Activated CD8-positive, alpha-beta memory T cell treated with anti-CD3 and anti-CD28 coated beads, Interleukin-2, amount 50 U/mL, for 1 hour (primary cell): ENCODE results near the gene HAUS7.

Source experiments
- DNase-seq: peaks from one replicate; pipeline ENCODE4 v3.0.0-alpha.2; 2020; ENCODE audit errors: extremely low read depth

HAUS7 gene

DNA sequence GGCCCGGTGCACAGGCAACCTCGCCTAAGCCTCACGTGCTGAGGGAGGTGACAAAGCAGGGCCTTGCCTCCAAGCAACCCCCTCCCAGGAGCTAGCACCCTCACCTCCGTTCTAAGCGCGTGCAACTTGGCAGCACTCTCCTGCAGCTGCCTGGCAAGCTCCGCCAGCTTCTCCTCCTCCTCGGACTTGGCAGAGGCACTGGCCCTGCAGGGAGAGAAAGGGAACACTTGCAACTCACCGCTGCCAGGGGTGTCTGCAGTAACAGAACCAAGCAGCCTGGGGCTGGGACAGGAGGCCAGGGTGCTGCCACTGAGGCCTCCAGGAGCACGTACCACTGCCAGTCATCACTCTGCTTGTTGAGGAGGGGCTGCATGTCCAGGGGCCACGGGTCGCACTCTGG, 14.2 kb downstream of the HAUS7 start:
- no peak for DNase-seq

DNA sequence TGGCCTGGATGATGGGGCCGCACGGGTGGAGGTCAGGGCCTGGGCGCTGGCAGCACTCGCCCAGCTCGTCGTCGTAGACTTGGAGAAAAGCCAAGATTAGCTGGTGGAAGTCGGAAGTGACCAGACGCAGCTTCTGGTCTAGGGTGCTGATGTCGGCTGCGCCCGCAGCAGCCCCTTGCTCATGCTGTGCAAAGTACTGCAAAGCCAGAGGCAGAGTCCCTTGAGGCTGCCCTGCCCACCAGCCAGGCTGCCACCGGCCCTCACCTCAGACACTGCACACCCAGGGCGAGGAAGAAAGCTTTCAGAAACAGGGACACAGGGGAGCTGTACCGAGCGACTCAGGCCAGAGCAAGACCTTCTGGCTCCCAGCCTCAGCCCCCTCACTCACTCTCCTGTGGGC, 14.8 kb downstream of the HAUS7 start:
- no peak for DNase-seq

DNA sequence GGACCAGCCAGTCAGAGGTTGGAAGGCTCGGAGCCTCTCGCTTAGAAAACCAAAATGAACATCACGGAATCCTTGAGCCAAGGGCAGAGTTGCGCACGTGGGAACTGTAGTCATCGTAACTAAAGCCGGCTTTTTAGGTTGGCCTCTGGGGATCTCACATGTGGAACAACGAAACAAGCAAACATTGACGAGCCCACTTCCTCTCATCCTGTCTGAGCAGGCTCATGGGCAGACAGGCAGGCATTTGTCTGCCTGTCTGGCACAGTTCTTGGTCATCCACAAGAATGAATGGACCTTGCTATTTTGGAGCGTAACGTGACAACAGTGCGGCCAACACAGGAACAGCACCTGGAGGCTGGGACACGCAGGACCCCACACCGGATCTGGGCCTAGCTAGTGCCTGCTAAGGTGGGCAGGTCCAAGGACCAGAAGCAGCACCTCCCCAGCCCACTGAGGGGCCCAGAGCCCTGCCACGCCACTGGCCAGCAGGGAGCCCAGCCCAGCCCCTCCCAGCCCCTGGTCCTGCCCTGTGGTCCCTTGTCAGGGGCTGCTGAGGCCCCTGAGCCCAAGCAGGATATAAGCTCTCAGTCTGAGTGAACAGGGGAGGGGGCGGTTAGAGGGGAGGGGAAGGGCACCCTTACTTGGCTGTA, 15.3 kb downstream of the HAUS7 start:
- DNase-seq = no peak

DNA sequence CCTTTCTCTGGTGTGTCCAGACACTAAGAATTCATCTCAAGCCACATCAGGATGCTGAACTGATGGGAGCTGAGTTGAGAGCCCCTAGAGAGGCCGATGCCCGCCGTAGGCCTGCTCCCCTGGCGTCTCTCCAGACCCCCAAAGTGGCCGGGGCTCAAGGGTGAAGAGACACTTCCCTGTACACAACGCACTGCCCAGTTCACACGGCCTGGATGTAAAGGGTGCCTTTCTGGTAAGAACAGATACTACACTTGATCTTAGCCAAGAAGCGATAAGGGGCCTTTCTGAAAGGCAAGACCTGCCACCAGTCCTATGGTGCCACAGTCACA, 19.5 kb downstream of the HAUS7 start:
- no peak for DNase-seq

DNA sequence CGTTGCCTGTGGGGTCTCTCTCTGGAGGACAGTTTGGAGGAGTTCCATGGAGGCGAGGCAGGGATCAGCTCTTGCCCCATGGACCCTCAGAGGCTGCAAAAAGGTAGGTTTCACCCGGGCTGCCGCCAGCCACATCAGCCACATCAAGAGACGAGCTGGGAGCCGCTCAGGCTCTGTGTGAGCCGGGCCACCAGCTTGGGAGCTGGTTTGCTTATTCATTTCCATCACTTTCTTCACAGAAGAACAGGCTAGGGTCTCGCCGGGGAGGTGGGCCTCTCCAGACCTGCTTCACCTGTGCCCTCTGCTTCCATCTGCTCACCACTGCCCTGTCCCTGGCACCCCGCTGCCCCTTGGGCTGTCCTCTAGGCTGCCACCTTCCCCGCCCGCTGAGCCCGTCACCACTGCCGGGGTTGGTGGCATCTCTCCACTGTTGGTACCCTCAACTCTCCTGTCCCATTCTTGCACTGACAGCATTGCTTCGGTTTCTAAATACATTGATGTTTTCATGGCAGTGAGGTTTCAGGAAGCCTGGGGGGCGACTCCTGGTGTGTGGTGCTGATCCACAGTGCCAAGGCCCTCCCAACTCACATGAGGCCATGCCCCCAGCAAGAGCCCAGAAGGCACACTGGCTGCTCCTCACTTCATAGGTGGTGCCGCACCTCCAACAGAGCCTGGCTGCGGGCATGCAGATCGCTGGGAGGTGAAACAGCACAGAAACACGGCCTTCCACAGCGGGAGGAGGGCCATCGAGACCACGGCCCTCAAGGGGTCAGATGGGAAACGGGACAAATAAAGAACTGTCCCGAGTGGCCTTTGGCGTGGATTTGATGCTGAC, 20.0 kb downstream of the HAUS7 start:
- no peak for DNase-seq

DNA sequence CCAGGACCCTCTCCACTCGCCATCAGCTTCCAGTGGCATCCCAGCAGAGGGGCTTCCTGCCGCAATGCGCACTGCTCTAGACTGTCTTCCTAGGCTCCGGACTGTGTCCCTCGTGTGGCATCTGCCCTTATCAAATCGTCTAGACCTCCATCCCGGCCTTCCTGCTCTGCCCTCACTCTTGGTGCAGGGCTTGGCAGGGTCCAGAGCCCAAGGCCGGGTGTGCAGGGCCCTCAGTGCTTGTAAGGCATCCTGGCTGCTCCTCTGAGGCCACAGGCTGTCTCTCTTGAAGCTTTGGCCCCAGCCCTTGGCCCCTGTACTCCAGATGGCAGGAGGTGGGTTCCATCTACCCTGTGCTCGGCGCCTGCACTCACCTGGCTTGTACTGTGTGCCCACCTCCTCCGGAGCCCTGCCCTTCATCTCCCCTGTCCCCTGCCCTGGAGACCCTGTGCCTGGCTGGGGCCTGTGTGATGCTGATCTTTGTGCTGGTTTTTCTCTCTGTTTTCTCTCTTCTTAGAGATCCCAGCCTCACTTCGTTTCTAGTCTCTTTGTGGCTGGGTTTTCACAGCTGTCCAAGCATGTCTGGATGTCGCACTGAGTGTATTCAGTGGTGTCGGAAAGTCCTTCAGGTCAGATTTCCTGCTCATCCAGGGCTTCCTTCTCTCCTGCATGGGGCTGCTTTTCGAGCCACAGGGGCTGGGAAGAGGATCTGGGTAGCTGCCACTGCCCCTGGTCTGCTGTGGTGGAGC, 20.8 kb downstream of the HAUS7 start:
- no peak for DNase-seq

DNA sequence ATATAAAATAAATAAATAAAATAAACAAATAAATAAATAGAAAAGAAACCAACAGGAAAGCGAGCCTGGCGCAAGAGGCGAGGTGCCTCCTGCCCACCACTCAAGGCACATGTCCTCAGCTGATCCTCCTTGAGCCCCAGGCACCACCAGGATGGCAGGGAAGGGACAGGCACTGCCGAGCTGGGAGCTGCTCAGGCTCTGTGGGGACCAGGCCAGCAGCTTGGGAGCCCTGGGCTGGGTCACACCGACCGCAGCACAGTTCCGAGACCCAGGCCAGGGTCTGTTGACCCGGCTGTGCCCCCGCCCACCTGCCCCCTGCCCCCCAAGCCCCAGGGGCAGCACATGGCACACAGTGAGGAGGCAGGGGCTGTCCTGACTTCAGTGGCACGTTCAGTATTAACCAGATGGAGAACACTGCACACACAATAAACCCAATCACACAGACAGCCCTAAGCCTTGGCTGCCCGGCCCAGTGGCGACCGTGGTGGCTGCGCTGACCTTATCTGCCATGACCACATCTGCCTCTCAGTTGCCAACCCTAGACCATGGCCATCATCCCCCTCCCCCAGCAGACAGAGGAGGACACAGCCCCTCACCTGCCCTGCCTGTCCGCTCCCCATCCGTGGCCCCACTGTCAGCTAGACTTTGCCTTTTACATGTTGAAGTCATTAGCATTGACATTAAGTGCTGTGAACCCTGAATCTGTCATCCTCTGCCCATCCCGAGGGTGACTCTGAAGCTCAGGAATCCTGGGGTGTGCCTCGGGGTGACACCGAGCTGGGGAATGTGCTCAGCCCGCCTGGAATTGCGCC, 21.6 kb downstream of the HAUS7 start:
- no peak for DNase-seq

DNA sequence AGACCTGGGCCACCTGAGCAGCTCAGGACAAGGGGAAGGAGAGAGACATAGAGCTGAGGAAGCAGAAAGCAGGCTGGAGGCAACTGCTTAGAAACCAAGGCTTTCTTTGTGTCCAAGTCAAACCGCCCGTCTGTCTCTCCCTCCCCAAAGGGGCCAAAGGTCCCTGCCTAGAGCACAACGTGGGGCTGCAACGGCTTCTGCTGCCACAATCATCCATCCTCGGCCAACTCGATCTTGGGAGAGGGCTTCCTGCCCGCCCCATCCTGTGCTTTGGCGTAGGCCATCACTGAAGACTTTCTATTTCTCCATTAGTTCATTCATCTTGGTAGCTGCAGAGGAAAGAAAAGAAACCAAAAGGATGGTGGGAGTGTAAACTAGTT, 22.8 kb downstream of the HAUS7 start:
- no peak for DNase-seq

DNA sequence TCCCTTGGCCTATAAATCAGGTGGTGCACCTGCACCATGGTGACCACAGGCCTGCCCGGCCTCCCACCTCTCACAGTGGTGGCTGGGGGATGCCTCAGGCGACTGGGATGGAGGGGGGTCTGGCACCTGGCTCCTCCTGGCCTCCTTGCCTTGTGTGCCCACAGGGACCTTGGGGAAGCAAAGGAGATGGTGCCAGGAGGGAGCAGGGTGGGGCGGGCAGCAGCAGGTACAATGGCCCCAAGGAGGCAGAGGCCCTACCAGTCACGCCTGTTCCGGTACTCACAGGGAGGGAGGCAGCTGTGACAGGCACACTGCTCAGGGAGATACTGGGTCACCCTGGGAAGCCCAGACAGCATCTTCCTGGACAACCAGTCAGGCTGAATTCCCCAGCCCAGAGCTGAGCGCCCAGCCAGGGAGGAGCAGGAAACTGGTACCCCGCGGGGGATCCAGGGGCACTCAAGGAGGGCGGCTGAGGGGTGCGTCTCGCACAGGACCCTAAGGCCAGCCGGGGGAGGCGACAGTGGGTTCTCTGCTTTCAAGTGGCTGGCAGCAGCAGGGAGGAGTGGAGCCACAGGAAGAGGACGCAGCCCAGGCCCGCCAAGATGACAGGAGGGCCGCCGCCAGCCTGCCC, 23.3 kb downstream of the HAUS7 start:
- no peak for DNase-seq

DNA sequence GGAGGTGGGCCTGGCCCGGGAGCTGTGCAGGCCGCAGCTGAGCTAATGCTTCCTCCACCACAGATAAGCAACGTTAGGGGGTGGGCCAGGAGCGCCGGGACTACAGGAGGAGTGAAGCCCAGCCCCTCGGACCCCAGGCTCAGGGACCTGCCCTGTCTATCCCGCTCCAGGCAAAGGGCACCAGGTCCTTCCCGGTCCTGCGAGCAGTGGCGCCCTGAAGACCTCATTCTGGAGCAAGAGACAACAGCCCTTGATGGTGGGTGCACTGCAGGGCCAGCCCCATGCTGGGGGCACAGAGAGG, 23.8 kb downstream of the HAUS7 start:
- DNase-seq = no peak

DNA sequence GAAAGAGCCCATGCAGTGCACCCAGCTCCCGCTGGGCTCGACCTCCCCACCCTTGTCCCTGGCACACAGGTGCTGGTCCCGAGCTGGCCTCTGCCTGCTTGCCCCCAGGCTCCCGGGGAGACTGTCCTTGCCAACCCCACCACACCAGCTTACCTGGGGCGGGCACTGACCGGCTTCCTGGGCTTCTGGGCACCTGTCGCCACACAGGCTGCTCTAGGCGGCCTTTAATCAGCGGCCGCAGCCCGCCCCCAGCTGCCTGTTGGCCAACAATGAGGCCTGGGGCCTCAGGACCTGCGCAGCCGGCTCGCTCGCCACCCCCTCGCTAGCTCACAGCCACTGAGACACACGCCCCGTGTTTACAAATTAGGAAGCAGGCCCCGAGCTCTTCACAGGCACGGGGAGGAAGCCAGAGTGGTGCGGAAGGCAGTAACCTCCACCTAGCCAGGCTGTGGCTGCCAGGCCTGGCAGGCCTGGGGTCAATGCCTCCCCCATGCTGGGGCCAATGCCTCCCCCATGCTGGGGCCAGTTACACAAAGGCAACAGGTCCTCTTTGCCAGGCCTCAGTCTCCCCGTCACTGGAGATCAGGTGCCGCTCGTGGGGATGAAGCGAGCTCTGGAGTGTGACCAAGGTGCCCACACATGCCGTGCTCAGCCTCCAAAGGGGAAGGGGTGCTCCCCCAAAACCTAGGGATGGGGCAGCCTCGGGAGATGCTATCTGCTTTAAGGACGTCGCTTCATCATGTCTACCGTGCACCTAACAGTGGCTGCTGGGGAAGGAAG, 24.3 kb downstream of the HAUS7 start, which contains the start of gene TREX2:
Gene TREX2 (minus strand): TSS at position 201 of the 780 bp plus-strand sequence. CDS start 626 bp downstream, outside the sequence.
- no peak for DNase-seq

DNA sequence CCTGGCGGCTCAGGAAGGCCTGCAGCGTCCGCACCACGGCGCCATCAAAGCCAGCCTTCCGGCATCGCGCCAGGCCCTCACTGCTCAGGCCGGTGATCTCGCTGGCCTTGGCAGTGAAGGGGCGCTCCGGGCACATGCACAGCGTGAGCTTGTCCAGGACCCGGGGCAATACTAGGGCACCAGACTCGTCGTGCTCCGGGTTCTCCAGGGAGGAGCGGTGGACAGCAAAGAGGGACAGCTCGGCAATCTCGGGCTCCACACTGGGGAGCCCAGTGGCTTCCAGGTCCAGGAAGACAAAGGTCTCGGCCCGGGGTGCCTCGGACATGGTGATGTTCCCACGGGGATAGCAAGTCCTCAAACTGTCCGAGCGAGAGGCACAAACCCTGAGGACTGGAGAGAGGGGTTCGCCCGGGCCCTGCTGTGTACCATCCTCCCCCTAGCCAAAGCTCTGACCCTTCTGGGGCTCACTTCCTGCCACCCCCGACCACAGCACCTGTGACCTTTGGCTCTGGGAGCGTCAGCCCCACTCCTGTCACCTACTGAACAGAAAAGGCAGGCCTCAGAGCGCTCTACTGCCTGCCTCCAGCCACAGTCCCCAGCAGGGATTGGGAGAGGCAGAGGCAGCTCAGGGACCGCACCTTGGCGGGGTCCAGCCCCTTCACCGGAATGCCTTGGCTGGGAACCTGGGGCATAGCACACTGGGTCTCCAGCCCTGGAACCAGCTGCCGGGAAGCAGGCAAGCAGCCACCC, 25.1 kb downstream of the HAUS7 start:
- DNase-seq = no peak

DNA sequence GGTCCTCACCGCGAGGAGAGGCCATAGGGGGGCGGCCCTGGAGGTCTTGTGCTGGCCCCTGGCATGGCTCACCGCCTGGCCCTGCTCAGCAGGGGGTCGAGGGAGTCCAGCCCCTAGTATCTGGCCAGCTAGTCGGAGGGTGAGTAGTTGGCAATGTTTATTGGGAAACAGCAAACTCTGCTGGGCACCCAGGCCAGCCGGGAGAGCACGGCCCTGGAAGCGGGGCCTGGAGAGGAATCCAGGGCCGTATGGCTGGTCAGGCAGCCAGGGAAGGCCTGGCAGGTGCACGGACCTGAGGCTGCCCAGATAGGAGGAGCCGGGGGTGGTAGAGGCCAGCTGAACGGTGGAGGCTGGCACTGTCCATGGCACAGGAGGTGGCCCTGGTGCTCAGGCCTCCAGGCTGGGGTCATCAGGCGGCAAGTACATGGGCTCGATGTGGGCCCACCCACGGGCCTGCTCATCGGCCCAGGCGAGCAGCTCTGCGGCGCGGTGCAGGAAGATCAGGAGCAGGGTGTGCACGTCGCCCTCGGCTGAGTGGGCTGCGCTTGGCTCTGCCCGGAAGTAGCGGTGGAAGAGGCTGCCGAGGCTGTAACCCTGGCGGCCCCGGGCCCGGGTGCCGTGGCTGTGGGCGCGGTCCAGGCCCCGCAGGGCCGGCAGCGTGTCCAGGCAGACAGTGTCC, 25.9 kb downstream of the HAUS7 start:
- no peak for DNase-seq

DNA sequence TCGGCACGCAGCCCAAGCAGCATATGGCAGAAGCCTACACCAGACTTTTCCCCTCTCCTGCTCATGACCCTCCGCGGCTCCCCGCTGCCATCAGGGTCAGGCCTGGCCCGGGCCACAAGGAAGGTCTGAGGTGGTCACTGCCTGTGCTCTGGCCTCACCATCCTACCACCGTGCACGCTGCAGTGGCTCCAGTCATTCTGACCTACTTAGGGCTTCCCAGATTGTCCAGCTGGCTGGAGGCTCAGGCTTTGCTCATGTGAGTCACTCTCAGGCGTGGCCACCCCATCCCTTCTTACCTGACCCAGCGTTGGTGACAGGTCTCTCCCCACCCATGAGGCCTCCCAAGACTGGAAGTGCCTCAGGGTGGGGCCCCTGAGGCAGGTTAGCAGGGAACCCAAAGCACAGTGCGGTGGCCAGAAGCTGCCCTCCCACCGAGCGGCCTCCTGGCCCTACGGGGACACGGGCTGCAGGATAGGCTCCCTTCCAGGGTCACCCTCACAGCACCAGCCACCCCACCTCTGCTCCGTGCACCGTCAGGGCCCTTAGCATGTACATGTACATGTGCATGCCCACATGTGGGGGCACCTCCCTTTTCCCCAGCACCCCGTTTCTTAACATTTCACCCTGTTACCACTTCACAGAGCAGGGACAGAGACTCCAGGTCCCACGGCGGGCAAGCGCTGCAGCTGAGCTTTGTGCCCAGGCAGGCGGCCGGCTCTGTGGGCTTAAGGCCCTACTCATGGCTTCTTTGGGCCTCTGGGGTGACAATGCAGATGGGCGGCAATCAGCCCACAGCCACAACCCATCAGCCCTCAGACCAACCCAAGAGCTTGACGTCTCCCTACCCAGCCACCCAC, 26.7 kb downstream of the HAUS7 start:
- DNase-seq = no peak

DNA sequence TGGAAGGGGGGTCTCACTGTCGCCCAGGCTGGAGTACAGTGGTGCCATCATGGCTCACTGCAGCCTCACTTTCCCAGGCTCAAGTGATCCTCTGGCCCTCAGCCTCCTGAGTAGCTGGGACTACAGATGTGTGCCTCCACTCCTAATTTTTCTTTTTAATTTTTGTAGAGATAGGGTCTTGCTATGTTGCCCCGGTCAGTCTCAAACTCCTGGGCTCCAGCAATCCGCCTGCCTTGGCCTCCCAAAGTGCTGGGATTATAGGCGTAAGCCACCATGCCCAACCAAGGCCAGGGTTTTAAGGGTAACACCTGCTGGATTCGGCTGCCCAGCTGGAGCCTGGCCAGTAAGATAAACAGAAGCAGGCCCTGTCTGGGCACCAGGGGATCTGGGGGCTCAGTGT, 27.9 kb downstream of the HAUS7 start:
- DNase-seq = no peak

DNA sequence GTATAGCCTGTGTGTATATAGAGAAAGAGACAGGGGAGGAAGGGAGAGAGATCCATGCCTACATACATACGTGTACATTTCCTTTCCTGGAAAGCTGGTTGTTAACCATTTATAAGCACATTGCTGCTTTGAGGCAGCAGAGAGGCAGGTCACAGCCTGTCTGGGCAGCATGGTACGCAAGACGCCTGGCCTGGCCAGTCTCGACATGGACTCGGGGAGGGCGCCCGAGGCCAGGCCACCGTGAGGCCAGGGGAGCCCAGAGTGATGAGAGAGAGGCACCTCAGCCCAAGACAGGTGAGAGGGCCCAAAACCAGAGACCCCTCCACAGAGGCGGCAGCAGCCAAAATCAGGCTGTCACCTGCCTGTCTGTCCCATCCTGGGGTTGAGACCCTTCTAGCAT, 28.4 kb downstream of the HAUS7 start:
- no peak for DNase-seq

DNA sequence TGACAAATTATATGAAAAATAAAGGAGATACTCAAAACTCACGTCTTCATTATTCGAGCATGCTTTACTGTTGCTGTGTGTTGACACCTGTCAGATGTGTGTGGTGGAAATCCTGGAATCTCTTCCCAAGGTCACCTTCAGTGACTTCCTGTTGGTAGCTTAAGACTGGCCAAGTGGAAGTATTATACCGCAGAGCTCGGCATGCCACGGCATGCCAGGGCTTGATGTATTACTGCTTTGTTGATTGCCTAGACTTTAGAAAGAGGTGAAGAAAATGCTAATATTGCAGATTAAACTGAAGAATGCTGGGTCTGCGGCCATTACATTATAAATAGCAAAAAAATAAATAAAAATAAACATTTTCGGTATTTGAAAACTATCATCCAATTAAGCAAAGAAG, 29.1 kb downstream of the HAUS7 start:
- no peak for DNase-seq

DNA sequence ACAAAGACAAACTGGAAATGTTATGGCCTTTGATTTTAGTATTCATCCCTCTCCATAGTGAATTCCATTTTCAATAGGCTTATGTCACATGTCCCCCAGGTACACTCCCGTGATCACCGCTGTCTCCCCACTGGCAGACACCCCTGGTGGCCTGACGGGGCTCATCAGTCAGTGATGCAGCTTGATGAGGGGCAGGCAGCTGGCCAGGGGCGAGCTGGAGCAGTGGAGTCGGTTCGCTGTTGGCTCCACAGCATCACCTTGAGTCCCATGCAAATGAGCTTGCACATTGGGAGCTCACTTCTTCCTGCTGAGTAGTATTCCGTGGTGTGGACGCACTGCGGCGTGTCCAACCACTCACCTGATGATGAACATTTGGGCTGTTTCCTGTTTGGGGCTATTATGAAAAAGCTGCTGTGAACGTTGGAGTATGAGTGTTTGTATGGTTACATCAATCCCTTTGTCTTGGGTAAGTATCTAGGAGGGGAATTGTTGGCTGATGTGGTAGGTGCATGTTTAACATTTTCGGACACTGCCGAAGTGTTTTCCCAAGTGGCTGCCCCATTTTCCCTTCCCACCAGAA, 29.7 kb downstream of the HAUS7 start:
- no peak for DNase-seq
